Activated naive CD4-positive, alpha-beta T cell (primary cell): ENCODE data around the gene ARFIP2.

ENCODE experiments used
- DNase-seq, 4 experiments: peaks; one replicate each; lab custom pipeline; 2025; lab: John Stamatoyannopoulos, UW

ARFIP2 gene

GRCh38 chr11:6443269-6444003, 37.7 kb downstream of the ARFIP2 start:
- DNase-seq = peak in 3 of 4 experiments; percentile 7 to 48 (median 18)

DNA sequence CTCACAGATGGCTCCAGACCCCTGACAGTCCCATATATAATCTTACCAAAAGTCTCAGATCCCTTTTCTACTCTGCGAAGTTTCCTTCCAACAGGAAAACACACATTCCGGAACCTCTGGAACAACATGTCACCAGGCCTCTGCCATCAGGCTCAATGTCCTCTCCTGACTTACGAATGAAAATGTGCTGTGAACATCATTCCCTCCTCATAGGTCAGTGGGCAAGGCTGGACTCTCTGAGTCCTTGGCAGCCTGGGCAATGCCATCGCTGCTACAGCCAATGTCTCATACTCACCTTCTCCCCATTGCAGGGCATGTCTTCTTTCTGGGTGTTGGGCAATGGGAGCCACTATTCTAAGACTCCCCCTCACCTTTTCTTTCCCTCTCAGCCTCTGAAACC, 38.7 kb downstream of the ARFIP2 start:
- DNase-seq = no peak

DNA sequence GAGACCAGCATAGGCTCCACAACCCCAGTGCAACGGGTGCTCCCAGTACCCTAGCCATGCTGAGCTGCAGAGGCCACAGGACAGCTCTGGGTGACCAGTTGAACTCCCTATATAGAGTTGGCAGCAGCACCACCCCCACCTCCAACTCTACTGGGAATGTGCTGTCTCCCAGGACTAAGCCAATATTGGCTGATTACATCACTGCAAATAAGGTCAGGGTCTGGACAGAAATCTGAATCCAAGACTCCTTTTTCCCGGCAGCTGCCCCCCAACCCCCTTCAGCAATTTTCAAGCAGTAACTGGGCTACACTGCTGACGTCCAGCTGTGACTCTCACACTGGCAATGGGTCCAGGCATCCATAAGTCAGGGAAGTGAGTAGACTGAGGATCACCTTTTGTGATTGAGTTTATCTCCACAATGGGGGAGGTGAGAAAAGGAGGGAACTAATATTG, 40.2 kb downstream of the ARFIP2 start, which contains the start of gene HPX:
HPX (minus strand) TSS at position 82 of the 453 bp plus-strand sequence; CDS start at position 58, 24 bp downstream.
- no peak for DNase-seq

GRCh38 chr11:6438979-6439571, 42.1 kb downstream of the ARFIP2 start:
- DNase-seq = peak in 1 of 4 experiments; percentile 8

GRCh38 chr11:6437993-6438392, 43.1 kb downstream of the ARFIP2 start:
- no peak for DNase-seq

- DNase-seq = no peak
Observed at GRCh38 chr11:6437423-6437822, 43.7 kb downstream of the ARFIP2 start.

DNA sequence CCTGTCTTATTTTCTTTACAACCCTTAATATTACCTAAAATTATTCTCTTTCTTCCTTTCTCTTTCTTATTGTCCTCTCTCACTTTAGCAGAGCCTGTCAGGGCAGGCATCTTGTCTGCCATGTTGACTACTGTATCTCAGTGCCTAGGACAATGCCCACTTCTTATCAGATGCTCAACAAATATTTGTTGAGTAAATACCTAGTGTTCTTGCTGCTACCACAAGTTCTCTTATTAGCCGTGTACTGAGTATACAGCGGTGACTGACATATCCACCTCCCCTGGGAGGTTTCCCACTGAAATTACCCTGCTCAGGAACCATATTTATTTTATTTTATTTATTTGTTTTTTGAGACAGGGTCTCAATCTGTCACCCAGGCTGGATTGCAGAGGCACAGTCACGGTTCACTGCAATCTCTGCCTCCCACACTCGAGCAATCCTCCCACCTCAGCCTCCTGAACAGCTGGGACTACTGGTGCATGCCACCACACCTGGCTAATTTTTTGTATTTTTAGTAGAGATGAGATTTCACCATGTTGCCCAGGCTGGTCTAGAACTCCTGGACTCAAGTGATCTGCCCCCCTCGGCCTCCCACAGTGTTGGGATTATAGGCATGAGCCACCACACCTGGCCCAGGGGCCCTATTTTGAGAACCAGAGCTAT, 47.0 kb downstream of the ARFIP2 start:
- no peak for DNase-seq

DNA sequence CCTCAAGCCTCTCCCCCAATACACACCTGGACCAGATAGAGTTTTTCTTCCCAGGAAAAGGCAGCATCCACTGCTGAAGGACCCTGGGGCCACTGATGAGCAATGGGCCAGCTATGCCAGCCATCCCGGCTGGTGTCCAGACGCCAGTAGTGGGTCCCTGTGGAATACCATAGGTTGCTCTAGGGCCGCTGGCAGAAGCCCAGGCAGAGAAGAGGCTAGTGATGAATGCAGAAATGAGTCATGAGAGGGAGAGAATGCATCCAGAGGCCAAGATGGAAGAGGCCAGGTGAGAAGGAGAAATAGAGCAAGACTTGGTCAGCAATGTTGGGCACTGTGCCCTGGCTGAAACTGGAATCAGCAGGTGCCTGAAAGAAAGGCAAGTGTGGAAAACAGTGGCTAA, 49.3 kb downstream of the ARFIP2 start:
- DNase-seq = no peak

GRCh38 chr11:6427516-6427915, 53.6 kb downstream of the ARFIP2 start:
- DNase-seq = no peak
